ENCODE results near the gene CALD1. TPM values are rescaled to one million over a fixed set of nuclear protein-coding genes. Genes with fewer than 3 reads are reported as not detected.

Gene CALD1
- polyA plus RNA-seq, 1 donor (not counting 4 experiments of a cell fraction or from before 2014, with no cell fraction given), result 229 TPM

GRCh38 chr7:134772401-134772800 is 7.0 kb upstream of the CALD1 start:
- H3K4me3 ChIP-seq (ENCODE audit: control insufficient read depth in 2 of 3, extremely low read depth in 1 of 3, insufficient read depth in 2 of 3, low read depth in 1 of 3, low read length in 3 of 3), result no peak overlapping the region
- no peak overlapping the region for H3K9ac ChIP-seq (ENCODE audit: control insufficient read depth, extremely low read depth, insufficient read depth, low read length)
- no peak overlapping the region for H3K4me2 ChIP-seq (ENCODE audit: control insufficient read depth, extremely low read depth, insufficient read depth, low read depth, low read length)
- TF ChIP-seq CTCF (optimal IDR thresholded peaks at IDR 0.05 in 1 of 3, IDR thresholded peaks at IDR 0.05 in 1 of 3, conservative IDR thresholded peaks at IDR 0.05 in 1 of 3; ENCODE audit: extremely low read depth in 1 of 3, insufficient read depth in 2 of 3, low read length in 3 of 3) (no peak), EZH2 (IDR thresholded peaks at IDR 0.05; ENCODE audit: low read length) (no peak)
- H3K27ac ChIP-seq (ENCODE audit: control insufficient read depth, insufficient read depth, low read length), result no peak overlapping the region
- DNase-seq (ENCODE audit: low read depth, low spot score) (no peak), FAIRE-seq (no peak)
- peaks cover 16% of the 10 kb centered on the region for H3K4me1 ChIP-seq (ENCODE audit: control insufficient read depth, extremely low read depth, insufficient read depth, low read length)
- no peaks in the 10 kb centered on the region for H3K9me1 ChIP-seq (ENCODE audit: control insufficient read depth, extremely low read depth, insufficient read depth, low read length)
- no peaks in the 10 kb centered on the region for H4K20me1 ChIP-seq (ENCODE audit: control insufficient read depth, extremely low read depth, insufficient read depth, low read length)
- H2AFZ ChIP-seq (ENCODE audit: control insufficient read depth, low read length), result no peak overlapping the region
- dilution Hi-C loops (cut with MboI; ENCODE audit: extremely low pct_ligation_motif_present, low sequenced_read_pairs), result no loop called here
- no peaks in the 10 kb centered on the region for H3K79me2 ChIP-seq (ENCODE audit: control insufficient read depth, insufficient read depth, low read length)
- no peaks in the 10 kb centered on the region for H3K9me3 ChIP-seq (ENCODE audit: control insufficient read depth, low read depth, low read length)
- H3K36me3 ChIP-seq (ENCODE audit: control insufficient read depth in 2 of 2, extremely low read depth in 1 of 2, insufficient read depth in 2 of 2, low read length in 2 of 2), result no peaks in the 10 kb centered on the region
- no peaks in the 10 kb centered on the region for H3K27me3 ChIP-seq (ENCODE audit: control insufficient read depth, extremely low read depth, insufficient read depth, low read length)

- Histone ChIP-seq H3K9ac (ENCODE audit: control insufficient read depth, extremely low read depth, insufficient read depth, low read length) (no peak overlapping the region), H3K27ac (ENCODE audit: control insufficient read depth, insufficient read depth, low read length) (no peak overlapping the region), H2AFZ (ENCODE audit: control insufficient read depth, low read length) (no peak overlapping the region), H3K4me2 (ENCODE audit: control insufficient read depth, extremely low read depth, insufficient read depth, low read depth, low read length) (no peak overlapping the region), H3K4me3 (ENCODE audit: control insufficient read depth in 2 of 3, extremely low read depth in 1 of 3, insufficient read depth in 2 of 3, low read depth in 1 of 3, low read length in 3 of 3) (no peak overlapping the region), H3K9me3 (ENCODE audit: control insufficient read depth, low read depth, low read length) (no peaks in the 10 kb centered on the region), H3K4me1 (ENCODE audit: control insufficient read depth, extremely low read depth, insufficient read depth, low read length) (peaks cover 19% of the 10 kb centered on the region), H3K27me3 (ENCODE audit: control insufficient read depth, extremely low read depth, insufficient read depth, low read length) (no peaks in the 10 kb centered on the region), H3K79me2 (ENCODE audit: control insufficient read depth, insufficient read depth, low read length) (no peaks in the 10 kb centered on the region), H4K20me1 (ENCODE audit: control insufficient read depth, extremely low read depth, insufficient read depth, low read length) (no peaks in the 10 kb centered on the region), H3K36me3 (ENCODE audit: control insufficient read depth in 2 of 2, extremely low read depth in 1 of 2, insufficient read depth in 2 of 2, low read length in 2 of 2) (no peaks in the 10 kb centered on the region), H3K9me1 (ENCODE audit: control insufficient read depth, extremely low read depth, insufficient read depth, low read length) (no peaks in the 10 kb centered on the region)
- FAIRE-seq (no peak), DNase-seq (ENCODE audit: low read depth, low spot score) (no peak)
- dilution Hi-C loops (cut with MboI; ENCODE audit: extremely low pct_ligation_motif_present, low sequenced_read_pairs), result no loop called here
- TF ChIP-seq EZH2 (IDR thresholded peaks at IDR 0.05; ENCODE audit: low read length) (no peak), CTCF (optimal IDR thresholded peaks at IDR 0.05 in 1 of 3, IDR thresholded peaks at IDR 0.05 in 1 of 3, conservative IDR thresholded peaks at IDR 0.05 in 1 of 3; ENCODE audit: extremely low read depth in 1 of 3, insufficient read depth in 2 of 3, low read length in 3 of 3) (no peak)
Observed at GRCh38 chr7:134773164-134773563, 6.3 kb upstream of the CALD1 start.

All from keratinocyte (primary cell).